B cell (primary cell): ENCODE data around the gene TRPV2. TPM values are rescaled to one million over a fixed set of nuclear protein-coding genes. Genes with fewer than 3 reads are reported as not detected.

Experiments used
- ATAC-seq: fragments of 200-7000 bp; cut with Tn5 transposase; one replicate; pipeline ENCODE4 v1.10.0; 2021; ENCODE audit warnings: low read depth, mild to moderate bottlenecking, moderate number of reproducible peaks, moderate library complexity
- CTCF ChIA-PET: fragments of 350-600 bp; sonication (Branson Sonifier 250); formaldehyde crosslinking; loops from one replicate; lab custom pipeline; 2021; ENCODE audit warnings: antibody characterized with exemption, inconsistent platforms; lab: Charles Lee
- POLR2A ChIA-PET: fragments of 350-600 bp; sonication (Branson Sonifier 250); formaldehyde crosslinking; loops from one replicate; lab custom pipeline; 2021; ENCODE audit warnings: antibody characterized with exemption; lab: Charles Lee
- DNase-seq: peaks from one replicate; pipeline ENCODE4 v3.0.0; 2013
- H2AFZ ChIP-seq: 2 replicates; pipeline ENCODE4 v1.6.1; 2012; ENCODE audit warnings: mild to moderate bottlenecking, low read depth, low read length; ENCODE audit not compliant: insufficient read depth, poor library complexity, severe bottlenecking
- H3K27ac ChIP-seq, 2 donors: 1 replicate in 1 of 2; 2 replicates in 1 of 2; pipeline ENCODE4 v1.5.1; 2012 to 2013; ENCODE audit warnings: low read length in 2 of 2, mild to moderate bottlenecking in 2 of 2, moderate library complexity in 1 of 2
- H3K27me3 ChIP-seq, 4 experiments: fragments of 200-600 bp in 1 of 4; sonication (generic) in 1 of 4; replicated peaks in 1 of 4; 1 replicate in 2 of 4; 2 replicates in 2 of 4; pipeline versions ENCODE4 v1.6.1 to v1.7.0; 2013 to 2016; ENCODE audit warnings: low read length in 3 of 4, mild to moderate bottlenecking in 2 of 4, mixed read lengths in 1 of 4, moderate library complexity in 1 of 4; ENCODE audit not compliant: insufficient read depth in 4 of 4, control insufficient read depth in 3 of 4; ENCODE audit errors: control extremely low read depth in 1 of 4
- H3K36me3 ChIP-seq, 2 experiments: replicated peaks in 1 of 2; 1 replicate in 1 of 2; 2 replicates in 1 of 2; pipeline versions ENCODE4 v1.6.1 to v1.7.1; 2013; ENCODE audit warnings: low read length in 1 of 2; ENCODE audit not compliant: insufficient read depth in 2 of 2, control insufficient read depth in 1 of 2; ENCODE audit errors: control extremely low read depth in 1 of 2, extremely low read depth in 1 of 2
- H3K4me1 ChIP-seq, 2 donors: fragments of 200-600 bp in 1 of 2; sonication (generic) in 1 of 2; 1 replicate in 1 of 2; 2 replicates in 1 of 2; pipeline versions ENCODE4 v1.5.1 to v1.6.1; 2013 to 2017; ENCODE audit warnings: low read length in 2 of 2; ENCODE audit not compliant: control insufficient read depth in 2 of 2, insufficient read depth in 2 of 2
- H3K4me2 ChIP-seq: replicated peaks from 2 replicates; pipeline ENCODE3; 2012; ENCODE audit warnings: mild to moderate bottlenecking, low read depth, low read length; ENCODE audit not compliant: poor library complexity, severe bottlenecking
- H3K4me3 ChIP-seq, 5 experiments: fragments of 200-600 bp in 1 of 5; sonication (generic) in 1 of 5; 1 replicate in 3 of 5; 2 replicates in 2 of 5; pipeline versions ENCODE4 v1.5.1 to v1.7.0; 2011 to 2016; ENCODE audit warnings: low read length in 4 of 5, mild to moderate bottlenecking in 4 of 5, low read depth in 2 of 5, control low read depth in 1 of 5, moderate library complexity in 1 of 5; ENCODE audit not compliant: insufficient read depth in 1 of 5; ENCODE audit errors: control extremely low read depth in 1 of 5, extremely low read depth in 1 of 5
- H3K79me2 ChIP-seq: fragments of 200-600 bp; sonication (generic); one replicate; pipeline ENCODE4 v1.6.0; 2016; ENCODE audit warnings: low read length; ENCODE audit not compliant: control insufficient read depth, insufficient read depth
- H3K9ac ChIP-seq: fragments of 200-600 bp; sonication (generic); 2 replicates; pipeline ENCODE4 v1.6.1; 2017; ENCODE audit warnings: mild to moderate bottlenecking, low read length, moderate library complexity
- H3K9me3 ChIP-seq, 3 donors: one replicate each; pipeline versions ENCODE4 v1.6.1 to v1.7.1; 2013; ENCODE audit warnings: low read length in 2 of 3; ENCODE audit not compliant: control insufficient read depth in 2 of 3, insufficient read depth in 1 of 3; ENCODE audit errors: control extremely low read depth in 1 of 3
- H4K20me1 ChIP-seq: 2 replicates; pipeline ENCODE4 v1.6.0; 2012; ENCODE audit warnings: mild to moderate bottlenecking, low read length; ENCODE audit not compliant: insufficient read depth, control insufficient read depth, poor library complexity, severe bottlenecking
- H3K27ac Mint-ChIP-seq: one replicate; pipeline ENCODE4 v1.8.0; 2021; ENCODE audit warnings: mixed read lengths
- H3K27me3 Mint-ChIP-seq: one replicate; pipeline ENCODE4 v1.8.0; 2021; ENCODE audit warnings: mixed read lengths
- H3K4me1 Mint-ChIP-seq: one replicate; pipeline ENCODE4 v1.8.0; 2021; ENCODE audit warnings: mixed read lengths
- H3K4me3 Mint-ChIP-seq: one replicate; pipeline ENCODE4 v1.8.0; 2021; ENCODE audit warnings: mixed read lengths
- H3K9me3 Mint-ChIP-seq: one replicate; pipeline ENCODE4 v1.8.0; 2022; ENCODE audit warnings: mixed read lengths; ENCODE audit not compliant: insufficient read depth
- EZH2 ChIP-seq: IDR thresholded peaks from 2 replicates; pipeline ENCODE4 v1.6.1; 2012; ENCODE audit warnings: borderline replicate concordance, low read depth, mild to moderate bottlenecking, moderate library complexity, low read length; ENCODE audit not compliant: insufficient read depth, poor library complexity, severe bottlenecking
- WGBS: methylation state at CpG from one replicate; pipeline ENCODE4 v1.1.5; 2013; ENCODE audit warnings: missing lambda C conversion rate; ENCODE audit not compliant: insufficient coverage; 5-methylcytosine and 5-hydroxymethylcytosine counted together
- intact Hi-C: fragments of 100-400 bp; cut with micrococcal nuclease; formaldehyde crosslinking; loops from one replicate; pipeline ENCODE4 v1.10.0; 2022
- polyA plus RNA-seq: library from polyadenylated mRNA; depleted of rRNA; stranded (reverse); fragments of >200 nt; gene quantifications from 2 replicates; pipeline ENCODE4 v1.2.3, GENCODE V29; 2012
- total RNA-seq, 2 donors: library from RNA; stranded (reverse); fragments of 120-200 nt in 1 of 2; gene quantifications; 1 replicate in 1 of 2; 2 replicates in 1 of 2; pipeline versions ENCODE4 v1.2.3 to v1.2.4, GENCODE V29; 2013 to 2022
- TF ChIP-seq, protein P1 (sequence below): fragments of 200-600 bp; IDR thresholded peaks from one replicate; pipeline ENCODE4 v1.8.0; 2022; ENCODE audit warnings: antibody characterized with exemption, mild to moderate bottlenecking

TRPV2 gene
- total and polyA plus RNA-seq, 2 donors (not counting 1 experiment from before 2014, with no cell fraction given): 58.6 to 89.0 TPM

DNA sequence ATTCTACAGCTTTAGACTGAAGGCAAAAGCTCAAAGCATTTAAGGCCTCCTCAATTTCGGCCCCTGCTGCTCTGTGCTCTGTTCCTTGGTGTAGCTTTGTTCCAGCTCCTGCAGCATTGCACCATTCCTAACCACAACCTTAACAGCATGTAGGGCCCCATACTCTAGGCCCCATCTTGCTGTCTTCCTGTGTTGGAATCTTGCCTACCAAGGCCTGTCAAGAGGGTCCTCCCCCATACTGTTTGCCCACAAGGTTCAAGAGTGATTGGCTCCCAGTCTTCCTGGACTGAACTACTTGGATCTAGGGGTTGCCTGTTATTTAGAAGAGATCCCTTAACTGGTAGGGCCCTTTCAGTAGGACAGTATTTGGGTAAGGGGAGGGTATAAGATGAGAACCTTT is 26.8 kb downstream of the TRPV2 start:
- Histone ChIP-seq H3K36me3 (peaks cover 8 to 46% of the 10 kb centered on the region in 2 experiments), H3K4me3 (no peak overlapping the region), H3K27me3 (no peaks in the 10 kb centered on the region), H3K79me2 (peaks cover 48% of the 10 kb centered on the region), H3K4me1 (peaks cover 16 to 26% of the 10 kb centered on the region in 2 donors), H2AFZ (no peak overlapping the region), H3K27ac (no peak overlapping the region), H3K9ac (no peak overlapping the region), H3K9me3 (no peaks in the 10 kb centered on the region), H3K4me2 (no peak overlapping the region), H4K20me1 (peaks cover 50% of the 10 kb centered on the region)
- no peaks in the 10 kb centered on the region for H3K9me3 Mint-ChIP-seq
- H3K4me3 Mint-ChIP-seq: no peak overlapping the region
- POLR2A ChIA-PET: no interaction called here
- CTCF ChIA-PET: interaction anchor here (0.8 to 2.5 kb wide), 4 partner anchors 10 to 78 kb away, joined by 3 to 13 read pairs (median 4); no protein-coding TSS in a partner anchor
- intact Hi-C loops: no loop called here
- TF ChIP-seq EZH2: no peak
- TF ChIP-seq, protein P1, sequence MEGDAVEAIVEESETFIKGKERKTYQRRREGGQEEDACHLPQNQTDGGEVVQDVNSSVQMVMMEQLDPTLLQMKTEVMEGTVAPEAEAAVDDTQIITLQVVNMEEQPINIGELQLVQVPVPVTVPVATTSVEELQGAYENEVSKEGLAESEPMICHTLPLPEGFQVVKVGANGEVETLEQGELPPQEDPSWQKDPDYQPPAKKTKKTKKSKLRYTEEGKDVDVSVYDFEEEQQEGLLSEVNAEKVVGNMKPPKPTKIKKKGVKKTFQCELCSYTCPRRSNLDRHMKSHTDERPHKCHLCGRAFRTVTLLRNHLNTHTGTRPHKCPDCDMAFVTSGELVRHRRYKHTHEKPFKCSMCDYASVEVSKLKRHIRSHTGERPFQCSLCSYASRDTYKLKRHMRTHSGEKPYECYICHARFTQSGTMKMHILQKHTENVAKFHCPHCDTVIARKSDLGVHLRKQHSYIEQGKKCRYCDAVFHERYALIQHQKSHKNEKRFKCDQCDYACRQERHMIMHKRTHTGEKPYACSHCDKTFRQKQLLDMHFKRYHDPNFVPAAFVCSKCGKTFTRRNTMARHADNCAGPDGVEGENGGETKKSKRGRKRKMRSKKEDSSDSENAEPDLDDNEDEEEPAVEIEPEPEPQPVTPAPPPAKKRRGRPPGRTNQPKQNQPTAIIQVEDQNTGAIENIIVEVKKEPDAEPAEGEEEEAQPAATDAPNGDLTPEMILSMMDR: no peak
- no peaks in the 10 kb centered on the region for H3K27me3 Mint-ChIP-seq
- DNase-seq (no peak), ATAC-seq (no peak)
- peaks cover 37% of the 10 kb centered on the region for H3K4me1 Mint-ChIP-seq
- WGBS: 62% methylated on average over 1 of the region's 1 CpG
- H3K27ac Mint-ChIP-seq: peak overlapping the region; percentile 20

DNA sequence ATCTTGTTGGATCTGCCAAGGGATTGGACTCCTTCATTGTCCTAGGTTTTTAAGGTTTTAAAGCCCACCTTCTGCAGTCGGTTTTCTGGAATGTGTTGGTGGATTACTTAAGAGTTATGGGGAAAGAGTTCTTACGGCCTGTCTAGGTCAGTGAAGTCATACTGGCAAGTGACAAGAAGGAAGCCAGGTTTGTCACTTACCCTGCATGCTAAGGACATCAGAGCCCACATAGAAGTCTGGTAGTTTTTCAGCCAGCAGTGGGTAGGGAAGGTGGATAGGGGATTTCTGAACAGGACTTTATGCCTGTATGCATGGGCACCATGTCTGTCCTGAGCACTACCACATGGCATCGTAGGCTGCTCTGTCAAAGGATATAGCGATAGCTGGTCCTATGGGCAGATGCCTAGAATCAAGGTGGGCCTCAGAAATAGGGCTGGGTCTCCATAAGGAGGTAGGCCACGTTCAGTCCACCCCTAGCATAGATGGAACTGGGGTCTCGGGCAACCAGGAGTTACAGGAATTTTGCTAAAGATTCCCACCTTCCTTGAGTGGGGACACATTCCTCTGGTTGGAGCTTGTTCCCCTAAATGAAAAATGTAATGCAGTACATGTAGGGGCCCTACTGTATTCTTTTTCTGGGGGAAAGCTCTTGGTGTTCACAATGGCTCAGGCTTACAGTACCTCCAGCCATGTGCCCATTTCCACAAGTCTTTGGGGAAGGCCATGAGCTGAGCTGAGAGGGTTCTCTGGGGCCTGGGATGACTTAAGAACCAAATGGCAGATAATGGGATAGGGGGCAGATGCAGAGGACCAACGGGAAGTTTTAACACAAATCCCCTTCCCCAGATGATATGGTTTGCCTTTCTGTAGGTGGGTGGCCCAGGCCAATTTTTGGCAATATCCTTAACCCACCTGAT is 27.5 kb downstream of the TRPV2 start:
- Histone ChIP-seq H3K36me3 (peaks cover 8 to 46% of the 10 kb centered on the region in 2 experiments), H3K27me3 (no peaks in the 10 kb centered on the region), H3K4me1 (peaks cover 16 to 26% of the 10 kb centered on the region in 2 donors), H3K4me3 (no peak overlapping the region), H4K20me1 (peaks cover 51% of the 10 kb centered on the region), H3K79me2 (peaks cover 48% of the 10 kb centered on the region), H3K9ac (no peak overlapping the region), H3K27ac (no peak overlapping the region), H2AFZ (no peak overlapping the region), H3K9me3 (no peaks in the 10 kb centered on the region), H3K4me2 (no peak overlapping the region)
- TF ChIP-seq, protein P1: no peak
- TF ChIP-seq EZH2: no peak
- ATAC-seq: no peak
- Mint-ChIP-seq H3K27ac (peak overlapping the region; percentile 15), H3K4me1 (peaks cover 36% of the 10 kb centered on the region), H3K4me3 (no peak overlapping the region), H3K27me3 (no peaks in the 10 kb centered on the region), H3K9me3 (no peaks in the 10 kb centered on the region)
- ChIA-PET POLR2A (no interaction called here), CTCF (interaction anchor here (1.1 kb wide), 1 partner anchor 79 kb away, joined by 3 read pairs; no protein-coding TSS in a partner anchor)
- WGBS: 84% methylated on average over 4 of the region's 7 CpGs
- intact Hi-C loops: no loop called here
- DNase-seq: no peak
